GM19397 (cell line): ENCODE data around the gene CDCA5.

Experiments
- ATAC-seq: cut with Tn5 transposase; IDR thresholded peaks from one replicate; pipeline ENCODE4 v1.9.1; 2021; ENCODE audit warnings: mild to moderate bottlenecking, moderate library complexity; ENCODE audit not compliant: unreplicated experiment

CDCA5 gene

DNA sequence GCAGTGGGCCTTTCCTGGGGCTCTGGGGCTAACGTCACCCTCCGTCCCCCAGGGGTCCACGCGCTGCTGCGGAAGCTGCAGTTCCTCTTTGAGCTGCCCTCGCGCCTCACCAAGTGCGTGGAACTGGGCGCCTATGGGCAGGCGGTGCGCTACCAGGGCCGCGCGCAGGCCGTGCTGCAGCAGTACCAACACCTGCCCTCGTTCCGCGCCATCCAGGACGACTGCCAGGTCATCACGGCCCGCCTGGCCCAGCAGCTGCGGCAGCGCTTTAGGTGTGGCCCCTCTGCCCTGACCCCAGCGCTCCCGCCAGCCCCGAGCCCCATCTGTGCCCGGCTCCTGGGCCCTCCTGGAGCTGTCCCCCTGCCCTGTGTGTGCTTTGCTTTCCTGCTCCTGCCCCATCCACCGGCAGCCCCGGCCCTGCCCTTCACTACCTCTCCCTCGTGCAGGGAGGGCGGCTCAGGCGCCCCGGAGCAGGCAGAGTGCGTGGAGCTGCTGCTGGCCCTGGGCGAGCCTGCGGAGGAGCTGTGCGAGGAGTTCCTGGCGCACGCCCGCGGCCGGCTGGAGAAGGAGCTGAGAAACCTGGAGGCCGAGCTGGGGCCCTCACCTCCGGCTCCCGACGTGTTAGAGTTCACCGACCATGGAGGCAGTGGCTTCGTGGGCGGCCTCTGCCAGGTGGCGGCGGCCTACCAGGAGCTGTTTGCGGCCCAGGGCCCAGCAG, 24.1 kb upstream of the CDCA5 start:
- ATAC-seq: no peak

DNA sequence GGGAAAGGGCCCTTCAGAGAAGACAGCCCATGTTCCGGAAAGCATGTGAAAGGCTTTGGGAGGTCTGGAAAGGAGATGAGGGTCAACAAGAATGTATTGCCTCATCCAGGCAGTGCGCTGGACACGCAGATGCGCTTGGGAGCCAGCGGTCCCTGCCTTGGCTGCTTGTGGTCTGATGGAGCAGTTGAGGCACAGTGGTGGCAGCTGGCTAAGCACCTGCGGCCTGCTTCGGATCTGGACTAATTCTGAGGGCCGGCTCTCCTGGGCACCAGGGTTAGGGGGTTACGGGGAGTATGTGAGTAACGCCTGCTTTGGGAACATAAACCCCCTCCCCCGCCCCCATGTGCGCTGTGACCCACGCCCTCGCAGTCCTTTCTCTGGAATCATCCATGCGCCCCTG, 23.2 kb upstream of the CDCA5 start:
- no peak for ATAC-seq

DNA sequence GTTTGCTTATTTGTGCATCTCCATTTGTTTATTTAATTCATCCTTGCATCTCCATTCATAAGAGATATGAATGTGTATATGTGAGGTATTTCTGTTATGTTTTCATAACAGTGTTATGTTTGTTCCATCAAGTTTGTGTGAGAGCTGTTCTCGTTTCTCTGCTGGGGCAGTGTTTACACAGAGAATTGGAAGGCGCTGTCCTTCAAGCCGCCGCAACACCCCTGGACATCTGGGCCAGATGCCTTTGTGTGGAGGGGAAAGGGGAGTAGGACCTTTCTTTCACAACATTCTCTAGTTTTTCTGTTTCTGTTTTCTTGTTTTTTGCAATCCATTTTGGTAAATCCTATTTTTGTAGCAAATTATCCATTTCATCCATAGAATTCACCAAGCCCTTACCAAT, 20.8 kb upstream of the CDCA5 start:
- no peak for ATAC-seq

DNA sequence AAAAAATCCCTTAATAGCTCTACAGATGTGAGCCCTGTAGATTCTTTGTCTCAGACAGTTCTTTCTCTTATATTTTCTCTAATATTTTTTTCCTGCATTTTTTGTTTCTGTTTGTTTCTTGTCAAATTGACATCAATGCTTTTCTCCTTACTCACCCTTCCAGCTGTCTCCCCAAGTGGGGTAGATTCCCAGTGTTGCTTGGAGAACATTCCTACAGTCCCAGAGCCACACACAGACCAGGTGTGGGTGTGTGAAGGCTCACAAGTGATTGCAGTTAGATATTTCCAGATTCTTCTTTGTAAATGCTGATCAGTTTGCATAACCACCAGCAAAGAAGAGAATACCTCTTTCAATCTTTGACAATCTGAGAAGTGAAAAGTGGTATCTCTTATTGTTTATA, 19.6 kb upstream of the CDCA5 start:
- no peak for ATAC-seq

DNA sequence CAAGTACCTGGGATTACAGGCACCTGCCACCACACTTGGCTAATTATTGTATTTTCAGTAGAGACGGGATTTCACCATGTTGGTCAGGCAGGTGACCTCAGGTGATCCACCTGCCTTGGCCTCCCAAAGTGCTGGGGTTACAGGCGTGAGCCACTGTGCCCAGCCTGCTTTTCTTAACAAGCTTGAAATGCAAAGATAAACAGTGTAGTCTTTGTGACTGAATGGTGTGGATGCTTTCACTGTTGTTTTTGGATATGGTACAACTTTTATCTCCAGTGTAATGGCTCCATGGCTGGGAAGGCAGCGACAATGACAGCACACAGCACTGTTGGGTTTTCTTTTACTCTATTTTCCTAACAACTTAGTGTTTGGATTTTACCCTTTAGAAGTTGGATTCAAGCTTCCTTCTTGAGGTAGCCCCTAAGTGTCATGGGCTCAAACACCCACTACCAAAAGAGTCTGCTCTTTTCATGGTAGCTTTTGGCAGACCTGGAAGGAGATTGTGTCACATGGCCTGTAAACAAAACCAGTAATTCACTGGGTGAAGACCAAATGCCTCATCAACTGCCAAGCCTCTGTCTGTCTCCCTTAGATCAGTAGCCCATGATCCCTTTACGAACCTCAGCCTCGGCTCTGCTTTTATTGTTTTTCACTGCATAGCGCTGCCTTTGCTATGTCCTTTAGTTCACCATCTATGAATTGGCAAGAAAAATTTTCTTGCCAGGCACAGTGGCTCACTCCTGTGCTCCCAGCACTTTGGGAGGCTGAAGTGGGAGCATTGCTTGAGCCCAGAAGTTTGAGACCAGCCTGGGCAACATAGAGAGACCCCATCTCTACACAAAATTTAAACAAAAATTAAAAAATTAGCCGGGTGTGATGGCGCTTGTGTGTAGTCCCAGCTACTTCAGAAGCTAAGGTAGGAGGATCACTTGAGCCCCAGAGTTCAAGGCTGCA, 18.6 kb upstream of the CDCA5 start:
- no peak for ATAC-seq

DNA sequence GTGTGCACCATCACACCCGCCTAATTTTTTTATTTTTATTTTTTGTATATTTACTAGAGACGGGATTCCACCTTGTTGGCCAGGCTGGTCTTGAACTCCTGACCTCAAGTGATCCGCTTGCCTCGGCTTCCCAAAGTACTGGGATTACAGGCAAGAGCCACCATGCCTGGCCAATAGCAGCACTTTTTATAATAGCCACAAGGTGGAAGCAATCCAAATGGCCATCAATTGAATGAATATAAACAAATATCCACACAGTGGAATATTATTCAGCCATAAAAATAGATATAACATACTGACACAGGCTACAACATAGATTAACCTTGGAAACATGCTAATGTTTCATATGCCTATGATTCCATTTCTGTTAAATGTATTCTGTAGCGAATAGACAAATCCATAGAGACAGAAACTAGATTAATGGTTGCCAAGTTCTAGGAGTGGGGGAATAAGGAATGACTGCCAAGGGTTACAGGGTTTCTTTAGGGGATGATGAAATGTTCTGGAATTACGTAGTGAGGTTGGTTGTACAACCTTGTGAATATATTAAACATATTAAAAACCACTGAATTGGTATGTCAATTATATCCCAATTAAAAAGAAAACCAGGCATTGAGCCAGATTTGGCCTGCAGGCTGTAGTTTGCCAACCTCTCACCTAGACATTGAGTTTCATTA, 17.0 kb upstream of the CDCA5 start:
- ATAC-seq: no peak

DNA sequence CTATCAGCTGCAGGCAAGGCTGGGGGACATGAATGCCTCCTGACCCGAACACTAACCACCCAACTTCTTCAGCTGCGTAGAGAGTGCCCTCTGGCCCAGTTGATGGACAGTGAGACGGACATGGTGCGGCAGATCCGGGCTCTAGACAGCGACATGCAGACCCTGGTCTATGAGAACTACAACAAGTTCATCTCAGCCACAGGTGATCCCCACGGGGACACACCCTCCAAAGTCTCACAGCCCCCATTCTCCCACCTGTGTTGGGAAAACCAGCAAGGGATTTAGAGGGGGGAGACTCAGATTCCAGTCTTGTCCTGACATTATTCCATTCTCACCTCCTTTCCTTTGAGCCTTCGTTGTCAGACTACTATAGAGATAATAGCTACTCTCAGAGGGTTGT, 13.1 kb upstream of the CDCA5 start:
- no peak for ATAC-seq

DNA sequence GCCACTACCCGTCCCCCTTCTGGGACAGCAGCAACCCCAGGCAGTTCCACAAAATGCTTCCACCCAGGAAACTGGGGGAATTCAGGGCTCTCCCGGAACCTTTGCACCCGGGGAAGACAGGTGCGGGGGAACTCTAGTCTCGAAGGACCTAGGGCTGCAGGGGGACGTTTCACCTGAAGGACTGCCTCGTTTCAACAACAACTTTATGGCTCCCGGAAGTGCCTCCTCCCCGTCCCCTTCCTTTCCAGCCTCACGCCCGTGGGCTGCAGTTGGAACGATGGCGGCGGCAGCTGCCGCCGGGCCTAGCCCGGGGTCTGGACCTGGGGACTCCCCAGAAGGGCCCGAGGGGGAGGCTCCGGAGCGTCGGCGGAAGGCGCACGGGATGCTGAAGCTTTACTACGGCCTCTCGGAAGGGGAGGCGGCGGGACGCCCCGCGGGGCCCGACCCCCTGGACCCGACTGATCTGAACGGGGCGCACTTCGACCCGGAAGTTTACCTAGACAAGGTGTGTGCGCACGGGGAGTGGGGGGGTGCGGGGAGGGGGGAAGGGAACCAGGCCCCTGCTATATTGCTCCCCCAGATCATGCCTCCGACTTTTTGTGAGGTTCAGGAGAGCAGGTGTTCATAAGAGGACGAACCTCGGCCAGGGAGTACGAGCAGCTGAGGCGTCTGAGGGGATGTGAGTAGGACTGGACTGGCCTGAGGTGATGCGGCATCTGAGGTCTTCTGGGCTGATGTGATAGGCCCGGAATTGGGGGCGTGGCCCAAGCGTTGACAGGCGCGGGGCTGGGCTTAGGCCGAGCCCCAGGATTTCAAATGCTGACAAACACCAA, 12.3 kb upstream of the CDCA5 start, which contains the start of gene VPS51:
TSS of gene VPS51 (plus strand) at position 241 of the 833 bp plus-strand sequence. CDS start at position 278, 37 bp downstream.
- peak; percentile 76 for ATAC-seq

DNA sequence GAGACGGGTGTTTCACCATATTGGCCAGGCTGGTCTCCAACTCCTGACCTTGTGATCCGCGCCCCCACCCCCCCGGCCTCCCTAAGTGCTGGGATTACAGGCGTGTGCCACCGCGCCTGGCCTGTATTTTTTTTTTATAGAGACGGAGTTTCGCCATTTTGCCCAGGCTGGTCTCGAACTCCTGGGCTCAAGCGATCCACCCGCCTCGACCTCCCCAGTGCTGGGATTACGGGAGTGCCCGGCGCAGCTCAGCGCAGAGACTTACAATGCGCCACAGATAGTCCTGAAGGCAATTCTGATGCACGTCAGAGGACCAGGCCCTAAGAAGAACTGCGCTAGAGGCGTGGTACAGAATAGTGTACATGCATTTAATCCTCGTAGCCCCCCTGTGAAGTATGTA, 11.6 kb upstream of the CDCA5 start:
- no peak for ATAC-seq

DNA sequence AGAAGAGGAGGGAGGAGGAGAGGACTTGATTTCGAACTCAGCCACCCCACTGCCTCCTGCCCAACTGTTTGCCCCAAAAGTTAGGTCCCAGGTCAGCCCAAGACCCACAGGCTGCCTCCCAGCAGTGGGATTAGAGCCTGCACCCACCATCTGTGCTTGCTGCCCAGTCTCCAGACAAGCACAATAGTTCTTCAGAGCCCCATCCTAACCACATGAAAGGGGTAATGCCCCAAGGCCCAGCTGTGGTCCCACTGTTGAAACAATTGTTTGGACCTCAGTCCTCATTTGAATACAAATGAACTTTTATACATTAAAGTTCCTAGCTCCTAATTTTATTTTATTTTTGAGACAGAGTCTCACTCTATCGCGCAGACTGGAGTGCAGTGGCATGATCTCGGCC, 6.8 kb upstream of the CDCA5 start:
- ATAC-seq: no peak

DNA sequence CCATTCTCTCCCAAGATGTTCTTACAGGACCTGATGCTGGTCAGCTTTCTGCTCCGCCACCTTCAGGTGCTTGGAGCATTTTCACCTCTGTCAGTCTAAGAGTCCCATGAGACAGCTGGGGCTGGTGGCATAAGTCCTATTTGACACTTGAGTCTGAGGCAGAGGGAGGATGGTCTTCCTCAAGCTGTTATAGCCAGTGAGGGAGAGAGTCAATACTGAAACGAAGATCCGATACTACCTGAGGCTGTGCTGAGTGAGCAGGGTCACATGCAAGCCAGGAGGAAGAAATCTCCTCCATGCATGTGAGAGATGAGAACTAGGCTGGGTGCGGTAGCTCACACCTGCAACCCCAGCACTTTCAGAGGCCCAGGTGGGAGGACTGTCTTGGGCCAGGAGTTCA, 5.8 kb upstream of the CDCA5 start:
- ATAC-seq: no peak

DNA sequence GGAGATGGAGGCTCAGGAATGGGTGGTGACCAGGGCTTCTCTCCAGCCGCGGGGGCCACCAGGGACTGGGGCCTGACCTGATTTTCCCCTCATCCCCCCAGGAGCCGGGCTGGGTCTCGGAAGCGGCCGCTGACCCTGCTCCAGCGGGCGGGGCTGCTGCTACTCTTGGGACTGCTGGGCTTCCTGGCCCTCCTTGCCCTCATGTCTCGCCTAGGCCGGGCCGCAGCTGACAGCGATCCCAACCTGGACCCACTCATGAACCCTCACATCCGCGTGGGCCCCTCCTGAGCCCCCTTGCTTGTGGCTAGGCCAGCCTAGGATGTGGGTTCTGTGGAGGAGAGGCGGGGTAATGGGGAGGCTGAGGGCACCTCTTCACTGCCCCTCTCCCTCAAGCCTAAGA, 4.0 kb upstream of the CDCA5 start:
- no peak for ATAC-seq

DNA sequence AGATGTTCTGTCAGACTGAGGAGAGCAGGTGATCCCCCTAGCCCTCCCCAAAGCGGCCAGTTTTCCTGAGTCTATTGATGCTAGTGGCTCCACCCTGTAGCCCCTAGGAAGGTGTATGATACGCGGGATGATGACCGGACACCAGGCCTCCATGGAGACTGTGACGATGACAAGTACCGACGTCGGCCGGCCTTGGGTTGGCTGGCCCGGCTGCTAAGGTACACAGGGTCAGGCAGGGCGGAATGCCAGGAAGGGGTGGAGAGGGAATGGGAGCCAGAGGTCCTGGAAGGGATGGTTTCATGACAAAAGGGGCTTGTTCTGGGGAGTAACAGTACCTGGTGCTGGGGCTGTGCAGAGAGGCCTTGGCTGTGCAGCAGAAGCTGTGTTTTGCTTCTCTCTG, 3.4 kb upstream of the CDCA5 start:
- no peak for ATAC-seq

DNA sequence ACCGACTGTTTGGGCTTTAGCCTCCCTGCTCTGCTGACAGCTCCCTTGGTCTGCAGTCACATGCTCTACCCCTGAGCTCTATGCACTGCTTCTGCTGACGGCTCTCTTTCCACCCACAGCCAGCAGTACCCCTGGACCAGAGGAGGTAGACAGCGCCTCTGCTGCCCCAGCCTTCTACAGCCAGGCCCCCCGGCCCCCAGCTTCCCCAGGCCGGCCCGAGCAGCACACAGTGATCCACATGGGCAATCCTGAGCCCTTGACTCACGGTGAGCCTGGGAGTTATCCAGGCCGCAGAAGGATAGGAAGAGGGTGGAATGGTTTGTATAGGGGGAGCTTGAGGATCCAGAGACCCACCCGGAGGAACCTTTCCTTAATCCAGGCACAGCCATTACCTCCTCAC, 3.0 kb upstream of the CDCA5 start:
- no peak for ATAC-seq

DNA sequence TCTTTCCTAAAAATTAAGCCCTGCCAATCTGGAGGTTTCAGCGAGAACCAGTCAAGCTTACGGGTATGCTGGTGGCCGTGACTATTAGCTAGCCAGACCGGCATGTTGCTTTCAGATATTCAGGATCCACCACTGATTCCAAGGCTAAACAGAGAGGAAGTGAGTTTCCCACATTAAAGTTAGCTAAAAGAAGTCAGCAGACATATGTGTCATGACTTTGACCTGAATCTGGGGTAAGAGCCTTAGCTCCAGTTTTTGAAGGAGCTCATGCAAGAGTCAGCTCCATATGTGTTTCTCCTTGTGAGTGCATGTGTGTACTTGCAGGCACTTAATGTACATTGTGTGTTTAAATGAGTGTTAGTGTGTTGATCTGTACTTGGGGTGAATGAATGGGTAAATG, 1.6 kb upstream of the CDCA5 start:
- ATAC-seq: no peak

DNA sequence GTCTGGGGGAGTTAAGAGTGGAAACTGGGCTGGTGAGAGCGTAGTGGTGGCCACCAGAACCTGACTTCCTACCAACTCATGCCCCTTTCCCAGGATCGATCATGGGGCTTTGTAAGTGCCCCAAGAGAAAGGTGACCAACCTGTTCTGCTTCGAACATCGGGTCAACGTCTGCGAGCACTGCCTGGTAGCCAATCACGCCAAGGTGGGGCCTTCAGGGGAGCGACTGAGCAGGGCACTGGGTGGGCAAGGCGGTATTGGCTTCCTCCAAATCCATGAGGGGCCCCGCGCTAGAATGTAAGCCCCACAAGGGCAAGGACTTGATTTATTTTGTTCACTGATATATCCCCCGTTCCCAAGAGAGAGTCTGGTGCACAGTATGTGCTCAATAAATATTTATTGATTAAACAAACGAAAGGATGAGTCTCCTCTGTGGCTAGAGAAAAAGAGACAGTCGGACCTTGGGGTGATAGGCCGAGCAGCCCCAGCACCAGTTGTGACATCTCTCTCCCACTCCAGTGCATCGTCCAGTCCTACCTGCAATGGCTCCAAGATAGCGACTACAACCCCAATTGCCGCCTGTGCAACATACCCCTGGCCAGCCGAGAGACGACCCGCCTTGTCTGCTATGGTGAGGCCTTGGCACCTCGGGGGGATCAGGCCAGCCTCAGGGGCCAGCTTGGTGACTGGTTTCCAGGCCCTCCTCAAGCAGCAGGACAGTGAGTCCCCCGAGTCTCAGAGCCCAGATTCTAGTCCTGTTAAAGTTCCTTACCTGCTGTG, 947 bp upstream of the CDCA5 start:
- no peak for ATAC-seq

DNA sequence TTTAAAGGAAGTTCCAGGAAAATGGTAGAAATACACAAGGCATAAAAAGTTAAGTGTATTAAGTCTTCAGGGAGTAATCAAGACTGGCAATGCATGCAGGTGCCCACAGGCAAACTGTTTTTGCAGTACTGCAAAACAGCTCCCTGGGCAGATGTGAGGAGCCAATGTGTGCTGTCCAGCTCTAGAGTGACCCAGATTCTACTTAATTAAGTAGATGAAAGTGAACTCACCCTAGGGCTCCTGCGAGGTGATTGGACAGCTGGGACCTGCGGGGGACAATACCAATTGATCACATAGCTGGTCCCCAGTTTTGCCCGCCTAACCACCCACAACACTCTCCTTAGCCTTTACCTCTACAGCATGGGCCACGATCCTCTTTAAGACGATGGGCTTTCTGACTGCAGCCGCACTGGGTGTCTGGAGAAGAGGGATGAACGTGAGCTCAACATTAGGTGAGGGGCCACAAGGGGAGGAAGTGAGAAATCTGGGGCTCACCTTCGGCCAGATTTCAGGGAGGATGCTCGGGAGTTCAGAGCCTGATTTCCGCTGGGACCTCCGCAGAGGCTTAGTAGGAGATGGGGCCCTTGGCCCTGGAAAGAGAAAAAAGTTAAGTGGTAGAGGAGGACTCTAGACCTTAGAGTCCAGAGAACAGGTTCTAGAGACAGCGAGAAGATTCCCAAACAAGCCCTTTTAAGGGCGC, 556 bp downstream of the CDCA5 start:
- no peak for ATAC-seq

DNA sequence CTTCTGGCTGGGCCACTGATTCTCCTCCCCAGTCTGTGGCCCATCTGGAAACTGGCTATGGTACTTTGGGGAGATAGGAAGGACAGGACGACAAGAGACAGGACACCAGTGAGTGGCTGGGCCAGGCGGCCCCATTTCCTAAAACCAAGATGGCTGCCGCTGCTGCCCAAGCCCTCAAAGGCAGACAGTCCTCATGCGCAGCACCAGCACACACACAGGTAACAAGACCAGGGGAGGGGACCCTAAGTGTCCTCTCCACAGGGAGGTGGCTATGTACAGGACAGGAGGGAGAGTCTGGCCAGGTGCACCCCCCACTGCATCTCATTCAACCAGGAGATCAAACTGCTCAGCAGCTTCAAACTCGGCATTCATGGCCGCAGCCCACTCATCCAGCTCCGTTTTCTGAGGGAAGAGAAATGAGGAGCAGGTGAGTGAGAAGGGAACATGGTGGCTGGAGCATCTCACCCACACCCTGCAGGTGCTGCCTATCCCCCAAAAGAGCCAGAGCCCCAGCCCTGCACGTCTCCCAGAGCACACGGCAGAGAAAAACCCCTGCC, 5.0 kb downstream of the CDCA5 start:
- ATAC-seq: no peak

DNA sequence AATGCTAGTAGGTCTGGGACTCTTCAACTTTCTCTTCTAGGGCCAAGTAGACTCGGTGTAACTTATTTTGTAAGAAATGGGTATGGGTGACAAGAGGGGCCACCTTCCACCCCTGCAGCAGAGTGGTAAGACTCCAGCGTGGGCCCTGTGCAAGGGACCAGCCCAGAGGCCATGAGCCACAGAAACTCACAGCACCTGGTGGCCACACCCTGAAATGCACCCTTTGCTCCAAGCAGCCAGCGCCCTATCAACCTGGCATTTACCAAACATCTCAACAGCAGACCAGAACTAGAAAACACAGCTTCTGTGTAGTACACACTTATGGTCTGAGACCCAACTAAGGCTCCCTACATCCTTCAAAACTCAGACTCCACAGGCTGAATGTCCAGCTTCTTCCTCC, 5.7 kb downstream of the CDCA5 start:
- ATAC-seq: no peak
